ENCODE results near the gene GALNT1. TPM values are rescaled to one million over a fixed set of nuclear protein-coding genes. Genes with fewer than 3 reads are reported as not detected.

The GALNT1 gene
- 10 to 100 TPM; 38.5 to 67.1 (median 54.1) TPM for total RNA-seq
- 10 to 100 TPM; 13.9 to 22.3 (median 21.0) TPM for polyA plus RNA-seq
- long read RNA-seq, donor 1, partial matches to known transcripts, result 0 of 12 reads
- long read RNA-seq, donor 1, other reads (novel, unspliced or antisense), result 8 of 12 reads
- long read RNA-seq, donor 2, partial matches to known transcripts, result 0 of 11 reads
- long read RNA-seq, donor 2, other reads (novel, unspliced or antisense), result 8 of 11 reads

DNA sequence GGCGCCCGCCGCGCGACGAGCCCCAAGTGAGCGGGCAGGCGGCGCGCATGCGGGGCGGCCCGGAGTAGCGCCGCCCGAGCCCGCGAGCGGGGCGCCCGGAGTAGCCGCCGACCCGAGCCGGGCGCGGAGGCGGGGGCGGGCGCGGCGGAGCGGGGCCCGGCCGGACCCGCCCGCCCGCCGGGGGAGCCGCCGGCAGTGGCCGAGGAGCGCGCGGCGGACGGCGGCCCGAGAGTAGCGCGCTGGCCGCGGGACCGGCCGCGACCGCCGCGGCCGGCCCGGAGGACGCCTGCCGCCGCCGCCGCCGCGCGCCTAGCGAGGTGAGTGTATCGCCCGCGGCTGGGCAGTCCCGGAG is at the start of gene GALNT1:
Gene GALNT1 (plus strand): TSS at position 195 of the 352 bp plus-strand sequence. CDS start 72,923 bp downstream, outside the sequence.
- TF ChIP-seq, protein P1, sequence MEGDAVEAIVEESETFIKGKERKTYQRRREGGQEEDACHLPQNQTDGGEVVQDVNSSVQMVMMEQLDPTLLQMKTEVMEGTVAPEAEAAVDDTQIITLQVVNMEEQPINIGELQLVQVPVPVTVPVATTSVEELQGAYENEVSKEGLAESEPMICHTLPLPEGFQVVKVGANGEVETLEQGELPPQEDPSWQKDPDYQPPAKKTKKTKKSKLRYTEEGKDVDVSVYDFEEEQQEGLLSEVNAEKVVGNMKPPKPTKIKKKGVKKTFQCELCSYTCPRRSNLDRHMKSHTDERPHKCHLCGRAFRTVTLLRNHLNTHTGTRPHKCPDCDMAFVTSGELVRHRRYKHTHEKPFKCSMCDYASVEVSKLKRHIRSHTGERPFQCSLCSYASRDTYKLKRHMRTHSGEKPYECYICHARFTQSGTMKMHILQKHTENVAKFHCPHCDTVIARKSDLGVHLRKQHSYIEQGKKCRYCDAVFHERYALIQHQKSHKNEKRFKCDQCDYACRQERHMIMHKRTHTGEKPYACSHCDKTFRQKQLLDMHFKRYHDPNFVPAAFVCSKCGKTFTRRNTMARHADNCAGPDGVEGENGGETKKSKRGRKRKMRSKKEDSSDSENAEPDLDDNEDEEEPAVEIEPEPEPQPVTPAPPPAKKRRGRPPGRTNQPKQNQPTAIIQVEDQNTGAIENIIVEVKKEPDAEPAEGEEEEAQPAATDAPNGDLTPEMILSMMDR (IDR thresholded peaks at IDR 0.05 in 8 of 11, conservative IDR thresholded peaks at IDR 0.05 in 3 of 11), result no peak
- no peak for TF ChIP-seq POLR2AphosphoS5 (IDR thresholded peaks at IDR 0.05)
- no peak for TF ChIP-seq POLR2A (IDR thresholded peaks at IDR 0.05)
- H3K9me3 ChIP-seq, result peaks cover 0 to 6% (median 0%) of the 10 kb centered on the region in 8 donors
- H3K36me3 ChIP-seq, result no peaks in the 10 kb centered on the region
- H3K27me3 ChIP-seq (replicated peaks in 1 of 7), result no peaks in the 10 kb centered on the region
- intact Hi-C loops (cut with DNase I; ENCODE audit: low total_unique reads), result loop anchor here (5.0 to 10.0 kb wide), 2 partner anchors 84 to 177 kb away; partner anchors contain the start of gene INO80C
- 0 to 2% (median 0%) methylated on average over 4 to 57 of the region's 74 CpGs for WGBS, 5 donors
- H3K4me3 ChIP-seq, result peak within 1 kb of the TSS; percentile 57 to 87 (median 70)
- DNase-seq, result no peak
- H3K4me1 ChIP-seq, result peaks cover 10 to 41% (median 23%) of the 10 kb centered on the region in 6 donors
- H3K27ac ChIP-seq, result peak within 1 kb of the TSS; percentile 93 to 97 (median 95)

DNA sequence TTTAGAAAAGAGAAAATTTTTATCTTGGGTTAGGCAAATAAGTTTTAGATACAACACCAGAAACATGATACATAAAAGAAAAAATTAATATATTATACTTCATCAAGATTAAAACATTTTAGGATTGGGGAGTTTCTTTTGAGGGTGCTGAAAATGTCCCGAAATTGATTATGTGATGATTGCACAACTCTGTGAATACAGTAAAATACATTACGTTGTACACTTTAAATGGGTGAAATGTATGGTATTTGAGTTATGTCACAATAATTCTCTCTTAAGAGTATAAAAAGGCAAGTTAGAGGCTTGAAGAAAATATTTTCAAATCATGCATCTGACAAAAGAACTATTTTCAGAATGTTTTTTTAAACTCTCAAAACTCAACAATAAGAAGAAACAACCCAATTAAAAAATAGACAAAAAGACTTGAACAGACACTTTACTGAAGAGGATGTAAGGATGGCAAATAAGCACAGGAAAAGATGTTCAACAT is 47.6 kb upstream of the GALNT1 start:
- DNase-seq, result no peak

DNA sequence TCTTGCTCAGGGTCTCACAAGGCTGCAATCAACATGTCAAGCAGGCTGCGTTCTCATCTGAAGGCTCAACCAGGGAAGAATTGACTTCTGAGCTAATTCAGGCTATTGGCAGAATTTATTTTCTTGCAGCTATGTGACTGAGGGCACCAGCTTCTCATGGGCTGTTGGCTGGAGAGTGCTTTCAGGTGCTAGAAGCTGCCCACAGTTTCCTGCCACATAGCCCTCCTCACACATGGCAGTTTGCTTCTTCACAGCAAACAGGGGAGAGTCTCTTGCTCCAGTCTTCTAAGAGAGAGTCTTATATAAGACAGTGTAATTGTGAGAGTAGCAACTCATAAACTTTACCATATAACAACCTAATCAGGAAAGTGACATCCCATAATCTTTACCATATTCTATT is 46.2 kb upstream of the GALNT1 start:
- Histone ChIP-seq H3K27ac (no peak overlapping the region), H3K4me1 (no peaks in the 10 kb centered on the region), H3K9me3 (peaks cover 0 to 42% (median 33%) of the 10 kb centered on the region in 8 donors), H3K4me3 (no peak overlapping the region), H3K36me3 (no peaks in the 10 kb centered on the region), H3K27me3 (replicated peaks in 1 of 7) (no peaks in the 10 kb centered on the region)
- intact Hi-C loops (cut with DNase I; ENCODE audit: low total_unique reads), result no loop called here
- no peak for TF ChIP-seq POLR2A (IDR thresholded peaks at IDR 0.05)
- TF ChIP-seq POLR2AphosphoS5 (IDR thresholded peaks at IDR 0.05), result no peak
- TF ChIP-seq, protein P1 (IDR thresholded peaks at IDR 0.05 in 8 of 11, conservative IDR thresholded peaks at IDR 0.05 in 3 of 11), result no peak
- DNase-seq, result no peak
- 89 to 97% (median 93%) methylated on average over 1 of the region's 1 CpG for WGBS, 5 donors

More for the DNA sequence above, 47.6 kb upstream of the GALNT1 start:
- WGBS, 5 donors, result 84 to 93% (median 90%) methylated on average over 2 of the region's 2 CpGs
- TF ChIP-seq POLR2AphosphoS5 (IDR thresholded peaks at IDR 0.05), result no peak
- no peak for TF ChIP-seq POLR2A (IDR thresholded peaks at IDR 0.05)
- TF ChIP-seq, protein P1 (IDR thresholded peaks at IDR 0.05 in 8 of 11, conservative IDR thresholded peaks at IDR 0.05 in 3 of 11), result no peak
- intact Hi-C loops (cut with DNase I; ENCODE audit: low total_unique reads), result no loop called here
- Histone ChIP-seq H3K4me1 (no peaks in the 10 kb centered on the region), H3K27me3 (replicated peaks in 1 of 7) (no peaks in the 10 kb centered on the region), H3K9me3 (peaks cover 0 to 41% (median 31%) of the 10 kb centered on the region in 8 donors), H3K36me3 (no peaks in the 10 kb centered on the region), H3K27ac (no peak overlapping the region), H3K4me3 (no peak overlapping the region)

DNA sequence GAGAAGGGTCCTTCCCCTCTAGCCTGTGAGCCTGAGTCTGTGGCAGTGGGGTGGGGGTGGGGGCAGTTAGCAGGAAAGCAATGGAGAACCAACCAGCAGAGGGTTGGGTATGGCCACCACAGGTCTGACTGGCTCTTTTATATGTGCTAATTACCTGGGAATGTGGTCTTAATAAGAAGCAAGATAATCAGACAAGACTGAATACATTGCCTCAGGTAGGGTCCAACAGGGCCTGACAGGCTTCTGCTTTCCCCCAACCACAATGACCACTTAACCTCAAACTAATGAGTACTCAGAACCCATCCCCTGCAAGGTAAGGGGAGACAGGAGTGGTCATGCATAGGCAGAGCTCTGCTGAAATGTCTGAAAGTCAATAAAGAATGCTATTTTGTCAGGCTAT is 39.2 kb upstream of the GALNT1 start:
- no peak overlapping the region for H3K4me3 ChIP-seq
- H3K9me3 ChIP-seq, result peaks cover 0 to 14% (median 6%) of the 10 kb centered on the region in 8 donors
- H3K36me3 ChIP-seq, result no peaks in the 10 kb centered on the region
- H3K27ac ChIP-seq, result no peak overlapping the region
- no peak for DNase-seq
- TF ChIP-seq POLR2A (IDR thresholded peaks at IDR 0.05) (no peak), POLR2AphosphoS5 (IDR thresholded peaks at IDR 0.05) (no peak)
- no peaks in the 10 kb centered on the region for H3K27me3 ChIP-seq (replicated peaks in 1 of 7)
- intact Hi-C loops (cut with DNase I; ENCODE audit: low total_unique reads), result no loop called here
- no peaks in the 10 kb centered on the region for H3K4me1 ChIP-seq
